NT2/D1 (cell line): ENCODE data around the gene PEX10.

Experiments
- SUZ12 ChIP-seq: IDR thresholded peaks from 2 replicates; pipeline ENCODE4 v1.6.1; 2011; ENCODE audit not compliant: insufficient read length, insufficient read depth; ENCODE audit errors: extremely low read depth
- YY1 ChIP-seq: IDR thresholded peaks from 2 replicates; pipeline ENCODE4 v1.6.1; 2011; ENCODE audit not compliant: insufficient read length, insufficient read depth
- ZNF274 ChIP-seq: IDR thresholded peaks from 2 replicates; pipeline ENCODE4 v1.6.1; 2011; ENCODE audit warnings: mild to moderate bottlenecking, low read depth, low read length

DNA sequence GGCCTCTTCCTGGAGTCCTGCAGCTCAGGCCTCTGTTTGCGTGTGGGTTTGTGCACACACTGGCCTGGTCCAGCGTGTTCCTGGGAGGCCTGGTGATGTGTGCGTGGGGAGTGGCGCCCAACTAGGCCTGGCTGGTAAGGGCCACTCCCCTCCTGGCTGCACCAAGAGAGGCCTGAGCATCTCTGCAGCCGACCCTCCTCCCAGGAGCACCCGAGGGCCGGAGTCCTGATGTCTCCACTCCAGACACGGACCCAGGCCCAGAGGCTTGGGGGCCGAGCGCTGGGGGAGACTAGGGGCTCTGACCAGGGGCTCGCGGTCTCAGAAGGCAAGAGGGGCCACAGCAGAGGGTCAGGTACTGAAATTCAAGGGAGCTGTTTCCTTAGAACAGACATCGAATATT lies 54.3 kb downstream of the PEX10 start:
- no peak for TF ChIP-seq ZNF274
- no peak for TF ChIP-seq YY1
- TF ChIP-seq SUZ12 = no peak
